ENCODE results near the gene ALG3. TPM values are rescaled to one million over a fixed set of nuclear protein-coding genes. Genes with fewer than 3 reads are reported as not detected.

ALG3 gene
- total and polyA plus RNA-seq, 9 of the 15 experiments (the other 6 are each of a cell fraction or from before 2014, with no cell fraction given): 37.5 to 107 (median 80.1) TPM

DNA sequence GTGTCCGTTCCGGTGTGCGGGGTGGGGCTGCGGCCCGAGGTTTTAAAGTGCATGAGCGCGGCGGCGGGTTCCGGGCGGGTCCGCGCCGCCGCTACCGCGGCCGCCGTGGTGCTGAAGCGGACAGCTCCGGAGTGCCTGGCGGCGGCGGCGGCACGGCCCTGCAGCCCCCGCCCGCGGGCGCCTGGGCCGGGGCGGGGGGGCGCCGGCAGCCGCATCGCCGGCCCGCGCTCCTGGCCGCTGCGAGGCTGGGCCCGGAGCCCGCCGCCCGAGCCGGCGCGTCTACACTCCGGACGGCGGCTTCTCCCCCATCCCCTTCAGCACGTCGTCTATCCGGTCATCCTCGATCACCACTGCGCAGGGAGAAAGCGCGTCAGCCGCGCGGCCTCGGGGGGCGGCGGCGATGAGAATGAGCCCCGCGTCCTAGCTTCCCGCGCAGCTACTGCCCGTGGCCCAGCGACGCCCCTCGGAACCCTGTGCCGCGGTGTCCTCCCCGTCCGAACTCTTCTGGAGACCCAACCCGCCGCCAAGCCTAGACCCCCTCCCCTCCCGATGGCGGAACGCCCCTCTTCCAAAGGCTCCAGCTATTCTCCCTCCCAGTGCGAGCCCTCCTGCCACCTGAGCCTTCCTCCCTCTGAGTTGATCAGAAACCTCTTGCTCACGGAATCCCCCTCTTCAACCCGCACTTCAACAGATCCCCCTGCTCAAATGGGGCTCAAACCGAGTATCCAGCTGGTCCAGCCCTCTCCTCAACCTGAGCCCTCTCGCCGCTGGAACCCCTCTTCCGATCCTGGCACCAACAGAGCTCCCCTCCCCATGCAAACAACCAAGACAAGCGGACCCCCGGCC is 11.3 kb upstream of the ALG3 start (continued):
- TF ChIP-seq, protein P1, sequence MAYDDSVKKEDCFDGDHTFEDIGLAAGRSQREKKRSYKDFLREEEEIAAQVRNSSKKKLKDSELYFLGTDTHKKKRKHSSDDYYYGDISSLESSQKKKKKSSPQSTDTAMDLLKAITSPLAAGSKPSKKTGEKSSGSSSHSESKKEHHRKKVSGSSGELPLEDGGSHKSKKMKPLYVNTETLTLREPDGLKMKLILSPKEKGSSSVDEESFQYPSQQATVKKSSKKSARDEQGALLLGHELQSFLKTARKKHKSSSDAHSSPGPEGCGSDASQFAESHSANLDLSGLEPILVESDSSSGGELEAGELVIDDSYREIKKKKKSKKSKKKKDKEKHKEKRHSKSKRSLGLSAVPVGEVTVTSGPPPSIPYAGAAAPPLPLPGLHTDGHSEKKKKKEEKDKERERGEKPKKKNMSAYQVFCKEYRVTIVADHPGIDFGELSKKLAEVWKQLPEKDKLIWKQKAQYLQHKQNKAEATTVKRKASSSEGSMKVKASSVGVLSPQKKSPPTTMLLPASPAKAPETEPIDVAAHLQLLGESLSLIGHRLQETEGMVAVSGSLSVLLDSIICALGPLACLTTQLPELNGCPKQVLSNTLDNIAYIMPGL (CRISPR knock-in tag; IDR thresholded peaks at IDR 0.05): no peak
- TF ChIP-seq, protein P2, sequence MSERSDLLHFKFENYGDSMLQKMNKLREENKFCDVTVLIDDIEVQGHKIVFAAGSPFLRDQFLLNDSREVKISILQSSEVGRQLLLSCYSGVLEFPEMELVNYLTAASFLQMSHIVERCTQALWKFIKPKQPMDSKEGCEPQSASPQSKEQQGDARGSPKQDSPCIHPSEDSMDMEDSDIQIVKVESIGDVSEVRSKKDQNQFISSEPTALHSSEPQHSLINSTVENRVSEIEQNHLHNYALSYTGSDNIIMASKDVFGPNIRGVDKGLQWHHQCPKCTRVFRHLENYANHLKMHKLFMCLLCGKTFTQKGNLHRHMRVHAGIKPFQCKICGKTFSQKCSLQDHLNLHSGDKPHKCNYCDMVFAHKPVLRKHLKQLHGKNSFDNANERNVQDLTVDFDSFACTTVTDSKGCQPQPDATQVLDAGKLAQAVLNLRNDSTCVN (CRISPR knock-in tag; IDR thresholded peaks at IDR 0.05): no peak
- TF ChIP-seq STAT5A (IDR thresholded peaks at IDR 0.05; ENCODE audit: borderline replicate concordance, low read length) (no peak), FOXA1 (IDR thresholded peaks at IDR 0.05; ENCODE audit: borderline replicate concordance) (no peak), CBFA2T3 (IDR thresholded peaks at IDR 0.05) (no peak), DDX20 (tag; IDR thresholded peaks at IDR 0.05; ENCODE audit: low read depth) (no peak), TAF1 (IDR thresholded peaks at IDR 0.05; ENCODE audit: control insufficient read depth, extremely low read depth, insufficient read depth, low read length, severe bottlenecking) (no peak), IRF2 (CRISPR knock-in tag; IDR thresholded peaks at IDR 0.05) (no peak), NFE2L1 (tag; IDR thresholded peaks at IDR 0.05; ENCODE audit: borderline replicate concordance, low read depth) (no peak), NONO (IDR thresholded peaks at IDR 0.05; ENCODE audit: low read depth in 2 of 2, low read length in 1 of 2) (no peak), MYNN (IDR thresholded peaks at IDR 0.05) (no peak), MYNN (CRISPR knock-in tag; IDR thresholded peaks at IDR 0.05) (no peak), SMC3 (conservative IDR thresholded peaks at IDR 0.05; ENCODE audit: insufficient read depth, low read depth, low read length) (no peak), TCFL5 (CRISPR knock-in tag; conservative IDR thresholded peaks at IDR 0.05) (no peak)
- TF ChIP-seq, protein P3, sequence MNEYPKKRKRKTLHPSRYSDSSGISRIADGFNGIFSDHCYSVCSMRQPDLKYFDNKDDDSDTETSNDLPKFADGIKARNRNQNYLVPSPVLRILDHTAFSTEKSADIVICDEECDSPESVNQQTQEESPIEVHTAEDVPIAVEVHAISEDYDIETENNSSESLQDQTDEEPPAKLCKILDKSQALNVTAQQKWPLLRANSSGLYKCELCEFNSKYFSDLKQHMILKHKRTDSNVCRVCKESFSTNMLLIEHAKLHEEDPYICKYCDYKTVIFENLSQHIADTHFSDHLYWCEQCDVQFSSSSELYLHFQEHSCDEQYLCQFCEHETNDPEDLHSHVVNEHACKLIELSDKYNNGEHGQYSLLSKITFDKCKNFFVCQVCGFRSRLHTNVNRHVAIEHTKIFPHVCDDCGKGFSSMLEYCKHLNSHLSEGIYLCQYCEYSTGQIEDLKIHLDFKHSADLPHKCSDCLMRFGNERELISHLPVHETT (CRISPR knock-in tag; conservative IDR thresholded peaks at IDR 0.05 in 1 of 2, IDR thresholded peaks at IDR 0.05 in 1 of 2): peak in 1 of 2 experiments; percentile 37; a peak in 1 of 4 replicates
- TF ChIP-seq, protein P4, sequence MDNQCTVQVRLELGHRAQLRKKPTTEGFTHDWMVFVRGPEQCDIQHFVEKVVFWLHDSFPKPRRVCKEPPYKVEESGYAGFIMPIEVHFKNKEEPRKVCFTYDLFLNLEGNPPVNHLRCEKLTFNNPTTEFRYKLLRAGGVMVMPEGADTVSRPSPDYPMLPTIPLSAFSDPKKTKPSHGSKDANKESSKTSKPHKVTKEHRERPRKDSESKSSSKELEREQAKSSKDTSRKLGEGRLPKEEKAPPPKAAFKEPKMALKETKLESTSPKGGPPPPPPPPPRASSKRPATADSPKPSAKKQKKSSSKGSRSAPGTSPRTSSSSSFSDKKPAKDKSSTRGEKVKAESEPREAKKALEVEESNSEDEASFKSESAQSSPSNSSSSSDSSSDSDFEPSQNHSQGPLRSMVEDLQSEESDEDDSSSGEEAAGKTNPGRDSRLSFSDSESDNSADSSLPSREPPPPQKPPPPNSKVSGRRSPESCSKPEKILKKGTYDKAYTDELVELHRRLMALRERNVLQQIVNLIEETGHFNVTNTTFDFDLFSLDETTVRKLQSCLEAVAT (IDR thresholded peaks at IDR 0.05): no peak
- TF ChIP-seq, protein P5, sequence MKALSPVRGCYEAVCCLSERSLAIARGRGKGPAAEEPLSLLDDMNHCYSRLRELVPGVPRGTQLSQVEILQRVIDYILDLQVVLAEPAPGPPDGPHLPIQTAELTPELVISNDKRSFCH (CRISPR knock-in tag; IDR thresholded peaks at IDR 0.05): no peak
- TF ChIP-seq, protein P5 (tag; IDR thresholded peaks at IDR 0.05): no peak

Data from K562 (cell line).